HepG2 (cell line): Measurements from ENCODE around the gene CREB1. TPM values are rescaled to one million over a fixed set of nuclear protein-coding genes. Genes with fewer than 3 reads are reported as not detected.
A peak's percentile ranks its signal among the peaks of the same experiment; 100 is the strongest.

ENCODE experiments used
- AHR ChIP-seq: IDR thresholded peaks from 2 replicates; pipeline ENCODE4 v1.6.1; 2018; ENCODE audit warnings: missing genetic modification reagents, missing compliant biosample characterization
- ARNT2 ChIP-seq: sonication (generic); formaldehyde crosslinking; IDR thresholded peaks from 2 replicates; pipeline ENCODE4 v1.8.0; 2022; ENCODE audit warnings: mild to moderate bottlenecking, low read depth, missing genetic modification reagents, moderate library complexity
- KDM5B ChIP-seq: sonication (generic); formaldehyde crosslinking; IDR thresholded peaks from 2 replicates; pipeline ENCODE4 v1.4.0; 2020; ENCODE audit warnings: missing genetic modification reagents, mild to moderate bottlenecking, borderline replicate concordance
- KLF6 ChIP-seq: IDR thresholded peaks from 2 replicates; pipeline ENCODE4 v1.8.0; 2016; ENCODE audit warnings: missing biosample characterization, missing genetic modification reagents
- POLR2A ChIP-seq, 2 experiments: IDR thresholded peaks; 2 replicates each; pipeline ENCODE4 v1.6.1; 2011; ENCODE audit warnings: low read depth in 2 of 2, low read length in 2 of 2, mild to moderate bottlenecking in 1 of 2, moderate library complexity in 1 of 2; ENCODE audit not compliant: insufficient read depth in 1 of 2
- RFX5 ChIP-seq: IDR thresholded peaks from 2 replicates; pipeline ENCODE4 v1.6.1; 2011; ENCODE audit warnings: low read depth, low read length, improper control_type of control experiment
- SNAPC2 ChIP-seq: sonication (generic); formaldehyde crosslinking; IDR thresholded peaks from 2 replicates; pipeline ENCODE4 v1.8.1; 2022; ENCODE audit warnings: mild to moderate bottlenecking, missing genetic modification reagents
- THYN1 ChIP-seq: sonication (generic); formaldehyde crosslinking; IDR thresholded peaks from 2 replicates; pipeline ENCODE4 v1.8.1; 2023; ENCODE audit warnings: low read depth, mild to moderate bottlenecking, moderate library complexity, missing genetic modification reagents, borderline replicate concordance
- ZFP82 ChIP-seq: sonication (generic); formaldehyde crosslinking; IDR thresholded peaks from 2 replicates; pipeline ENCODE4 v1.5.1; 2020; ENCODE audit warnings: mild to moderate bottlenecking, missing genetic modification reagents, borderline replicate concordance
- ZMYM4 ChIP-seq: sonication (generic); formaldehyde crosslinking; IDR thresholded peaks from 2 replicates; pipeline ENCODE4 v1.8.1; 2023; ENCODE audit warnings: mild to moderate bottlenecking, missing genetic modification reagents
- ZNF432 ChIP-seq: sonication (generic); formaldehyde crosslinking; IDR thresholded peaks from 2 replicates; pipeline ENCODE4 v1.5.0; 2020; ENCODE audit warnings: missing genetic modification reagents, mild to moderate bottlenecking, borderline replicate concordance
- ZNF577 ChIP-seq: sonication (generic); formaldehyde crosslinking; IDR thresholded peaks from 2 replicates; pipeline ENCODE4 v1.4.0; 2020; ENCODE audit warnings: mild to moderate bottlenecking, low read depth, missing genetic modification reagents, borderline replicate concordance
- ZNF724P ChIP-seq: sonication (generic); formaldehyde crosslinking; IDR thresholded peaks from 2 replicates; pipeline ENCODE4 v1.8.0; 2022; ENCODE audit warnings: missing genetic modification reagents, borderline replicate concordance
- ZSCAN9 ChIP-seq: IDR thresholded peaks from 2 replicates; pipeline ENCODE4 v1.6.1; 2016; ENCODE audit warnings: borderline replicate concordance
- polyA plus RNA-seq, 8 experiments: library from polyadenylated mRNA; depleted of rRNA in 3 of 8; stranded (reverse) in 7 of 8; unstranded in 1 of 8; fragments of >200 nt; fragmentation: Illumina TruSeq in 4 of 8; extraction: Trizol in 4 of 8; gene quantifications; 2 replicates each; pipeline versions ENCODE4 v1.2.1 to v1.2.3, GENCODE V29; 2011 to 2016; ENCODE audit warnings: low read depth in 4 of 8, missing spikeins in 1 of 8, mixed read lengths in 1 of 8; ENCODE audit not compliant: insufficient read depth in 1 of 8
- total RNA-seq, 5 experiments: library from RNA; depleted of rRNA; stranded (reverse); fragments of >200 nt; fragmentation: Illumina TruSeq; extraction: Trizol; gene quantifications; 2 replicates each; pipeline ENCODE4 v1.2.3, GENCODE V29; 2016; ENCODE audit warnings: low read depth in 1 of 5
- TF ChIP-seq, protein P1 (sequence below): sonication (generic); formaldehyde crosslinking; IDR thresholded peaks from 2 replicates; pipeline ENCODE4 v1.5.0; 2020; ENCODE audit warnings: mild to moderate bottlenecking, missing genetic modification reagents, borderline replicate concordance
- TF ChIP-seq, protein P2 (sequence below): sonication (generic); formaldehyde crosslinking; IDR thresholded peaks from 2 replicates; pipeline ENCODE4 v1.9.0; 2022; ENCODE audit warnings: low read depth, missing genetic modification reagents
- TF ChIP-seq, protein P3 (sequence below): sonication (generic); formaldehyde crosslinking; IDR thresholded peaks from 2 replicates; pipeline ENCODE4 v1.5.1; 2020; ENCODE audit warnings: missing genetic modification reagents, mild to moderate bottlenecking, borderline replicate concordance
- TF ChIP-seq, protein P4 (sequence below): sonication (generic); formaldehyde crosslinking; IDR thresholded peaks from 2 replicates; pipeline ENCODE4 v1.8.1; 2023; ENCODE audit warnings: mild to moderate bottlenecking, missing genetic modification reagents

CREB1 gene
- total and polyA plus RNA-seq, 2 of the 13 experiments (the other 11 are each of a cell fraction or from before 2014, with no cell fraction given), result 51.8 to 51.9 TPM

DNA sequence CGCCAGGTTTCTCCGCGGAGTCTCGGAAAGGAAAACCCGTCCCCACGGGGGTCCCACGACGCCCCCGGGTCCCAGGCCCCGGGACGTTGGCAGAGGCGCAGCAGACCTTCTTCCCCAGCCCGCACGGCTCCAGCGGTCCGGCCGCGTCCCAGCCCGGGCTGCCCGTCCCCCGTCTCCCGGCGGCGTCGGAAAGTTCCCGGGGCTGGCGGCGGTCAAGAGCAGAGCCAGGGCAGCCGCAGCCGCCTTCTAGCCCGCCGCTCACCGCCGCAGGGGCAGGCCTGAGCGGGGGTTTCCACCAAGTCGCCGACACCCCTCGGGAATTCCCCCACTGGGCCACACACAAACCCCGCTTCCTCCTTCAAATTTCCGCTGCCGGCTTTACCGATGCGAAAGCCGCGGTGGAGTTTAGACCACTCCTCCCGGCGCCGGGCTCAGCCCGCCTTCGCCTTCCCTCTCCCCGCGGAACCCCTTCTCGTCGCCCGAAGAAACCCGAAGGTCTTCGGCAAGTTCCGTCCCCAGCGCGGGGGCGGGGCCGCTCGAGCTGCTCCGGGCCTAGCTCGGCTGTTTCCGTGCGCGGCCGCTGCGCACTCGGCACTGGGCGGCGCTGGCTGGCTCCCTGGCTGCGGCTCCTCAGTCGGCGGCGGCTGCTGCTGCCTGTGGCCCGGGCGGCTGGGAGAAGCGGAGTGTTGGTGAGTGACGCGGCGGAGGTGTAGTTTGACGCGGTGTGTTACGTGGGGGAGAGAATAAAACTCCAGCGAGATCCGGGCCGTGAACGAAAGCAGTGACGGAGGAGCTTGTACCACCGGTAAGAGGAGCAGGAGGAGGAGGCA, at the start of gene CREB1 (continued):
- TF ChIP-seq, protein P1, sequence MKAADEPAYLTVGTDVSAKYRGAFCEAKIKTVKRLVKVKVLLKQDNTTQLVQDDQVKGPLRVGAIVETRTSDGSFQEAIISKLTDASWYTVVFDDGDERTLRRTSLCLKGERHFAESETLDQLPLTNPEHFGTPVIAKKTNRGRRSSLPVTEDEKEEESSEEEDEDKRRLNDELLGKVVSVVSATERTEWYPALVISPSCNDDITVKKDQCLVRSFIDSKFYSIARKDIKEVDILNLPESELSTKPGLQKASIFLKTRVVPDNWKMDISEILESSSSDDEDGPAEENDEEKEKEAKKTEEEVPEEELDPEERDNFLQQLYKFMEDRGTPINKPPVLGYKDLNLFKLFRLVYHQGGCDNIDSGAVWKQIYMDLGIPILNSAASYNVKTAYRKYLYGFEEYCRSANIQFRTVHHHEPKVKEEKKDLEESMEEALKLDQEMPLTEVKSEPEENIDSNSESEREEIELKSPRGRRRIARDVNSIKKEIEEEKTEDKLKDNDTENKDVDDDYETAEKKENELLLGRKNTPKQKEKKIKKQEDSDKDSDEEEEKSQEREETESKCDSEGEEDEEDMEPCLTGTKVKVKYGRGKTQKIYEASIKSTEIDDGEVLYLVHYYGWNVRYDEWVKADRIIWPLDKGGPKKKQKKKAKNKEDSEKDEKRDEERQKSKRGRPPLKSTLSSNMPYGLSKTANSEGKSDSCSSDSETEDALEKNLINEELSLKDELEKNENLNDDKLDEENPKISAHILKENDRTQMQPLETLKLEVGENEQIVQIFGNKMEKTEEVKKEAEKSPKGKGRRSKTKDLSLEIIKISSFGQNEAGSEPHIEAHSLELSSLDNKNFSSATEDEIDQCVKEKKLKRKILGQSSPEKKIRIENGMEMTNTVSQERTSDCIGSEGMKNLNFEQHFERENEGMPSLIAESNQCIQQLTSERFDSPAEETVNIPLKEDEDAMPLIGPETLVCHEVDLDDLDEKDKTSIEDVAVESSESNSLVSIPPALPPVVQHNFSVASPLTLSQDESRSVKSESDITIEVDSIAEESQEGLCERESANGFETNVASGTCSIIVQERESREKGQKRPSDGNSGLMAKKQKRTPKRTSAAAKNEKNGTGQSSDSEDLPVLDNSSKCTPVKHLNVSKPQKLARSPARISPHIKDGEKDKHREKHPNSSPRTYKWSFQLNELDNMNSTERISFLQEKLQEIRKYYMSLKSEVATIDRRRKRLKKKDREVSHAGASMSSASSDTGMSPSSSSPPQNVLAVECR (CRISPR knock-in tag), result peak; percentile 91
- TF ChIP-seq ZFP82 (CRISPR knock-in tag), result peak; percentile 79; the same call in 1 of the 2 replicates
- peak; percentile 64 for TF ChIP-seq ARNT2 (CRISPR knock-in tag)
- peak; percentile 24; the same call in 1 of the 2 replicates for TF ChIP-seq KDM5B (CRISPR knock-in tag)
- TF ChIP-seq, protein P2, sequence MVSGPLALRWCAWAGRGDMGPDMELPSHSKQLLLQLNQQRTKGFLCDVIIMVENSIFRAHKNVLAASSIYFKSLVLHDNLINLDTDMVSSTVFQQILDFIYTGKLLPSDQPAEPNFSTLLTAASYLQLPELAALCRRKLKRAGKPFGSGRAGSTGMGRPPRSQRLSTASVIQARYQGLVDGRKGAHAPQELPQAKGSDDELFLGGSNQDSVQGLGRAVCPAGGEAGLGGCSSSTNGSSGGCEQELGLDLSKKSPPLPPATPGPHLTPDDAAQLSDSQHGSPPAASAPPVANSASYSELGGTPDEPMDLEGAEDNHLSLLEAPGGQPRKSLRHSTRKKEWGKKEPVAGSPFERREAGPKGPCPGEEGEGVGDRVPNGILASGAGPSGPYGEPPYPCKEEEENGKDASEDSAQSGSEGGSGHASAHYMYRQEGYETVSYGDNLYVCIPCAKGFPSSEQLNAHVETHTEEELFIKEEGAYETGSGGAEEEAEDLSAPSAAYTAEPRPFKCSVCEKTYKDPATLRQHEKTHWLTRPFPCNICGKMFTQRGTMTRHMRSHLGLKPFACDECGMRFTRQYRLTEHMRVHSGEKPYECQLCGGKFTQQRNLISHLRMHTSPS (CRISPR knock-in tag), result peak; percentile 65; the same call in 1 of the 2 replicates
- peak; percentile 89 for TF ChIP-seq ZMYM4 (CRISPR knock-in tag)
- no peak for TF ChIP-seq ZNF432 (CRISPR knock-in tag)
- TF ChIP-seq SNAPC2 (CRISPR knock-in tag), result no peak
- 0 out of 2 replicates have a peak, but pooled peaks have one; percentile 33 for TF ChIP-seq THYN1 (CRISPR knock-in tag)
- peak; percentile 97 for TF ChIP-seq KLF6 (CRISPR knock-in tag)
- peak; percentile 40; the same call in 1 of the 2 replicates for TF ChIP-seq RFX5
- peak; percentile 90 to 94 for TF ChIP-seq POLR2A (IDR thresholded peaks at IDR 0.05; ENCODE audit: insufficient read depth in 1 of 2, low read depth in 2 of 2, low read length in 2 of 2)
- TF ChIP-seq, protein P3, sequence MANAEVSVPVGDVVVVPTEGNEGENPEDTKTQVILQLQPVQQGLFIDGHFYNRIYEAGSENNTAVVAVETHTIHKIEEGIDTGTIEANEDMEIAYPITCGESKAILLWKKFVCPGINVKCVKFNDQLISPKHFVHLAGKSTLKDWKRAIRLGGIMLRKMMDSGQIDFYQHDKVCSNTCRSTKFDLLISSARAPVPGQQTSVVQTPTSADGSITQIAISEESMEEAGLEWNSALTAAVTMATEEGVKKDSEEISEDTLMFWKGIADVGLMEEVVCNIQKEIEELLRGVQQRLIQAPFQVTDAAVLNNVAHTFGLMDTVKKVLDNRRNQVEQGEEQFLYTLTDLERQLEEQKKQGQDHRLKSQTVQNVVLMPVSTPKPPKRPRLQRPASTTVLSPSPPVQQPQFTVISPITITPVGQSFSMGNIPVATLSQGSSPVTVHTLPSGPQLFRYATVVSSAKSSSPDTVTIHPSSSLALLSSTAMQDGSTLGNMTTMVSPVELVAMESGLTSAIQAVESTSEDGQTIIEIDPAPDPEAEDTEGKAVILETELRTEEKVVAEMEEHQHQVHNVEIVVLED (CRISPR knock-in tag), result peak; percentile 76
- peak; percentile 56 for TF ChIP-seq AHR (CRISPR knock-in tag)
- TF ChIP-seq ZNF724P (CRISPR knock-in tag), result 0 out of 2 replicates have a peak, but pooled peaks have one; percentile 38
- no peak for TF ChIP-seq ZNF577 (CRISPR knock-in tag)
- peak; percentile 84 for TF ChIP-seq ZSCAN9 (CRISPR knock-in tag)
- TF ChIP-seq, protein P4, sequence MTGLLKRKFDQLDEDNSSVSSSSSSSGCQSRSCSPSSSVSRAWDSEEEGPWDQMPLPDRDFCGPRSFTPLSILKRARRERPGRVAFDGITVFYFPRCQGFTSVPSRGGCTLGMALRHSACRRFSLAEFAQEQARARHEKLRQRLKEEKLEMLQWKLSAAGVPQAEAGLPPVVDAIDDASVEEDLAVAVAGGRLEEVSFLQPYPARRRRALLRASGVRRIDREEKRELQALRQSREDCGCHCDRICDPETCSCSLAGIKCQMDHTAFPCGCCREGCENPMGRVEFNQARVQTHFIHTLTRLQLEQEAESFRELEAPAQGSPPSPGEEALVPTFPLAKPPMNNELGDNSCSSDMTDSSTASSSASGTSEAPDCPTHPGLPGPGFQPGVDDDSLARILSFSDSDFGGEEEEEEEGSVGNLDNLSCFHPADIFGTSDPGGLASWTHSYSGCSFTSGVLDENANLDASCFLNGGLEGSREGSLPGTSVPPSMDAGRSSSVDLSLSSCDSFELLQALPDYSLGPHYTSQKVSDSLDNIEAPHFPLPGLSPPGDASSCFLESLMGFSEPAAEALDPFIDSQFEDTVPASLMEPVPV (CRISPR knock-in tag), result no peak; the same call in 1 of the 2 replicates
